ENCODE results near the gene EDARADD.
"Not testable (repeated sequence)": the region's sequence is repeated elsewhere in the genome, so short reads cannot be mapped to it uniquely, and the experiment has no call there.

EDARADD gene

DNA sequence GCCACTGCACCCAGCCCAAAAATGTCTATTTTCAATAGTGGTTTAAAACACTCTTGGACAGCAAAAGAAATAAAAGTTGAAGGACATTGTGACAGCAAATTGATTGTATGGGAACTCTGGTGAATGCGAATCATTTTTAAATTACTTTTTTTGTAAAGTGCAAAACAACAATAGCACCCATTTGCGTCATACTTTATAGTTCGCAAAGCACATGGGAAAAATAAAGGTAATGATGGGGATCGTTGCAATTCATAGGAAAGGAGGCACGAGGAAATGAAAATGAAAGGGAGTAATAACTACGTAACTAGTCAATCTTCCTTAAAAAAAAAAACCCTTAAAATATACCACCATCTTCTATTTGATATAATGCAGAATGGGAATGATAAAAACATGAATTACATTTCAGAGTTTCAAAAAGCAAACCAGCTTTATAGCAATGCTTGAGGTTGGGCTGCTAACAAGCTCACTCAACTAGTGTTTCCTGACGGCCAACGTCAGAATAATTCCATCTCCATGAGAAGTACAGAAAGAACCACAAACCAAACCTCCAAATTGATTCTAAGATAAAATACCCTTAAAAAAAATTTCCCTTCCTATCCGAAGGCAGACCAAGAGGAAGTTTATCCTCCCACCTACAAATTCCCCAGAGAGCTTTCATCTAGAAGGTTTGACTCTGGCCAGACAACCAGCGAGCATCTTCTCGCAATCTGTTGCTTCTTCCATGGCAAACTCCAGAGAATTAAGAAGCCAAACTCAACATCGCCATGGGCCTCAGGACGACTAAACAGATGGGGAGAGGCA, at the start of gene EDARADD:
Gene EDARADD (plus strand): TSS at position 606 of the 801 bp plus-strand sequence. CDS start 159 bp downstream, at position 765.
- DNase-seq: peak; percentile 56

DNA sequence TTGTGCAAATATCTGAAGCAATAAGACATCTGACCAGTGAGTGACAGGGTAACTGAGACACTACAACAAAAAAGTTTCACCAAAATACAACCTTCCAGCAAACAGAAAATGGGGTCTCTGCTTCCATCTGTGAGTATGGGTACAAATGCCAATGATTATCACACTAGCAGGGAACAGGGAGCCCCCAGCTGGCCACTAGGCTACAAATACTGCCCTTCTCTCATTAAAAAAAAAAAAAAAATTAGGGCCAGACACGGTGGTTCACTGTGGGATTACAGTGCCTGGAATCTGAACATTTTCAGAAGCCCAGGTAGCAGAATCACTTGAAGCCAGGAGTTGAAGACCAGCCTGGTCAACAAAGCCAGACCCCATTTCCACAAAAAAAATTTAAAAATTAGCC, 48.4 kb upstream of the EDARADD start:
- no peak for DNase-seq

DNA sequence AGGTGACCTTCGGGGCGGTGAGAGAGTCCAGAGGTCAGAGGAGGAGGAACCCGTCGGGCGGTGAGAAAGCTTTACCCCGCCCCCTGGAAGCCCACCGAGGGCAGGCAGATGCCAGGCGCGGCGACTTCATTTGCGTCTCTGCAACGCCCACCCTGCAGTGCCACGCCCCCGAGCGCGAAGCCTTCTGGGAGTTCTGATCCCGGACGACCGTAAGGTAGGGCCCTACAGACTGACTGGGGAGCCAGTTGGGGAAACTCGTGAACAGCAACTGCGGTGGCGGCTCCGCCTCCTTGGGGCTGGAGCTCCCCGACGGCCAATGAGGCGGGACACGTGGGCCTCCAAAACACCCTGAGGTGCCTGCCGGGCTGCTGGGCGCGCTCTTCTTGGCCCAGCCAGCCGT, 46.0 kb upstream of the EDARADD start:
- no peak for DNase-seq

DNA sequence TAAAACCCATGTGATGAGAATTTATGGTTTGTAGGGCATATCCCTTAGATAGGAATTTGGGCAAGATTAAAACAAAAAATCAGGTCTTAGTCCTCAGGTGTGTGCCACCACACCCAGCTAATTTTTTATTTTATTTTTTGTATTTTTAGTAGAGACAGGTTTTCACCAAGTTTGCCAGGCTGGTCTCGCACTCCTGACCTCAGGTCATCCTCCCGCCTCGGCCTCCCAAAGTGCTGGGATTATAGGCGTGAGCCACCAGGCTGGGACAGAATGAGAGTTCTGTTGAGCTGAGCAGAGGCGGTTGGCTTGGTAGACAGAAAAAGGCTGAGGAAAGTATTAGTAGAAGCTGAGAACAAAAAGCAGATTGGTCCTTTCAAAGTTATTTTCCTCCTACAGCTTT, 43.8 kb upstream of the EDARADD start:
- no peak for DNase-seq

DNA sequence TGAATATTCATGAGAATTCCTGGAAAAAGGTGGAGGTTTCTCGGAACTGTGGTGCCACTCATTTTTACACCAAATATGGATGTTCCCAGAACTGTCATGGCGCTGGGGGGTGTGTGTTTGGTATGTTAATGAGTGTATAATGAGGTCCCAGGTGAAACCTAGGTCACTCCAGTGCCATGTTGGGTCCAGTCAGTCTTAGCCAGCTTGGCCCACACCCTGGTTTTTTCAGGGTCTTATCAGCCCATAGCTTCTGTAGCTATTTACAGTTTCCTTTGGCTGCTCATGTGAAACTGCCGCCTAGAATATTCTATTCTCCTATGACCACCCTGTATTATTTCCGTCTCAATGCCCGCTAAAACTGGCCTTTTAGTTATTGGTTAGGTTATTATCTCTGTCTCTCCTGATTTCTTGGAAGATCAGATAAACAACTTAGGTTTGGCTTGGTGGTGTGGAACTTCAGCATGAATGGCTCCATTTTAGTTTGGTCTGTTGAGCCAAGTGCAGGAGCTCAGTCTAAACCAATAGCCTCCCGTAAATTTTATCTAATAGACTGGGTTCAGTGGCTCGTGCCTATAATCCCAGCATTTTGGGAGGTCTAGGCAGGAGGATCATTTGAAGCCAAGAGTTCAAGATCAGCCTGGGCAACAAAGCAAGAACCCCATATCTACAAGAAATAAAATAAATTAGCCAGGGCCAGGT, 42.1 kb upstream of the EDARADD start:
- no peak for DNase-seq

DNA sequence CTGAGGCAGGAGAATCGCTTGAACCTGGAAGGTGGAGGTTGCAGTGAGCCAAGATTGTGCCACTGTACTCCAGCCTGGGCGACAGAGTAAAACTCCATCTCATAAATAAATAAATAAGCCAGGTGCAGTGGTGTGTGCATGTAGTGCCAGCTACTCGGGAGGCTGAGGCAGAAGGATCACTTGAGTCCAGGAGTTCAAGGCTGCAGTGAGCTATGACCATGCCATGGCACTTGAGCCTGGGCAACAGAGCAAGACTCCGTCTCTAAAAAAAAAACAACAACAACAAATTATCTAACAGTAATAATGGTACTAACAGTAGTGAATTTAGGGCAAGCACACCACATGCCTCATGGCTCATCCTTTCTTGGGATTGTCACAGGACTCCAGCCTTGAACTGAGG, 41.3 kb upstream of the EDARADD start:
- DNase-seq: not testable (repeated sequence)

DNA sequence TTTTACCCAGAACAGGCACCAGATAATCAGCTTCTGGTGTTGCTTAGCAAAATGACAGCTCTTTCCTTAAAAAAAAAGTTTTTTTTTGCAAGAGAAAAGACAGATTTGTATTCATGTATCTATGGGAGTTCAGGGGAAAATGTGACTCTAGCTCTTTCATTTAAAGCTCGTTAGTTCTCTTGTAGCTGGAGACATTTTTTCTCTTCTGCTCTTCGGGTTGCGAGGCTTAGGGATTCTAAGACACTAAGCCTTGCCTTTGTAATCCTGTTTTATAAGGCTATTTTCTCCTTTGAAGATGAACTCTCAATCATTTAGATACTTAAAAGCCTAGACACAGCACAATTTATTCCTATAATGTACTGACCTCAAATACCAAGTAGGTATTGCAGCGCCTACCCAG, 40.3 kb upstream of the EDARADD start:
- no peak for DNase-seq

DNA sequence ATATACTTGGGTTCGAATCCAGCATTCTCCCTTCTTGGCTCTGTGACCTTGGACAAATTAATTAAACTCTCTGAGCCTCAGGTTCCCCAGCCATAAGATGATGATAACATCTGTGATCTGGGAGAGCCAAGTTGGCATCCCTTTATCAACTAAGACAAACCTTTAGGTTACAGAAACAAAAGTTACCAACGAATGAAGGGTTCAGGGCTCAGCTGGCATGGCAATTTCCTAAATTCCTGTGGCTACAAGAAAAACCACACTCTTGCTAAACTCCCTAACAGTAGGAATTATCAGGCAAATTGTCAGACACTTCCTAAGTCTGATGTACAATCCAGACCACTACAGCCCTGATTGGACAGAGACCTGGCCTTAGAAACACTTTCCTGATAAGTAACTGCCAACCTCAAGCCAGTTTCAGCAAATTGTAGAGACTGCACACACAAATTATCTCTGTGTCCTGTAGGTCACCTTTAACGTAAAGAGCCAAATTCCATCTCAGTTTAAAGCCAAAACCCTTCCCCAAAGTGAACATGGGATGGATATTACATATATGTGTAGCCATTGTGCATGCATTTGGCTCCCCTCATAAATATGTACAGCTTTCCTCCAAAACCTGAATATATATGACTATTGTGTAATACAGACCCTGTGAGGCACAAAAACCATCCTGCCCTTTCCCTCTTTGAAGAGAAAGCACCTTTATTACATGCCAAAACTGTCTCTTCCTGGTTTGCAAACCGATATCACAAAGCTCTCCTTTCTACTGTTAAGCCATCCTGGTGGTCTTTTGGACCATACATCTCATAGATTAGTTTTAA, 39.5 kb upstream of the EDARADD start:
- no peak for DNase-seq

DNA sequence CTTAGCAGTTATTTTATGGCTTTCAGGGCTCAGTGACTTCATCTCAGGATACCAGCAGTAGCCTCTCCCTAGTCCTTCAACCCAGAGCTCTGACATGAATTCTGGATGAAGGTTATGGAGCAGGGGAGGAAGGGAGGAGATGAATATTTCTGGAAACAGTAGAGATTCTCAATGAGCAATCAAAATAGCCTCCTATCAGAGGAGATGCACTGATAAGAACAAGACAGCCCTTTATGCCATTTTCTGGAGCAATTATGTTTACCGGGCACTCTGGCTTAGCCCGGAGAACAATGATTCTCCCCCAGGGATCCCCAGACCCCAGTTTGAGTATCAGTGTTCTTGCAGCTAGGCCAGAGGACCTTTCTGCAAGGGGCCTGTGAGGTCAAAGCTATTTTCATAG, 37.9 kb upstream of the EDARADD start:
- no peak for DNase-seq

DNA sequence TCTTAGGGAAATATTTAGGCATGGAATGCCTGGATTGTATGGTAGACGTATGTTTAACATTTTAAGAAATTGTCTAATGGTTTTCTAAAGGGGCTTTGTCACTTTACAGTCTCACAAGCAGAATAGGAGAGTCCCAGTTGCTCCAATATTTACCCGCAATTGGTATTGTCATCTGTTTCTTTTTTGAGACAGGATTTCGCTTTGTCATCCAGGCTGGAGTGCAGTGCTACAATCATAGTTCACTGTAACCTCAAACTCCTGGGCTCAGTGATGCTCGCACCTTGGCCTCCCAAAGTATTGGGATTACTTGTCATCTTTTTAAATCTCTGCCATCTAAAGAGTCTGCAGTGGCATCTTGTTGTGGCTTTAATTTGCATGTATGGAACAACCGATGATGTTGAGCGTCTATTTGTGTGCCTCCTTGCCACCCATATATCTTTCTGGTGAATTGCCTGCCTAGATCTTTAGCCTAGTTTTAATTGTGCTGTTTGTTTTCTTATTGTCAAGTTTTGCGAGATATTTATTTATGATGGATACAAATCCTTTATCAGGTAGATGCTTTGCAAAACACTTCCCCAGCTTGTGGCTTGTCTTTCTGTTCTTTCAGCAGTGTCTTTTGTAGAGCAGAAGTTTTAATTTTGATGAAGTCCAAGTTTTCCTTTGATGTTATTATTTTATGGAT, 32.0 kb upstream of the EDARADD start:
- no peak for DNase-seq

DNA sequence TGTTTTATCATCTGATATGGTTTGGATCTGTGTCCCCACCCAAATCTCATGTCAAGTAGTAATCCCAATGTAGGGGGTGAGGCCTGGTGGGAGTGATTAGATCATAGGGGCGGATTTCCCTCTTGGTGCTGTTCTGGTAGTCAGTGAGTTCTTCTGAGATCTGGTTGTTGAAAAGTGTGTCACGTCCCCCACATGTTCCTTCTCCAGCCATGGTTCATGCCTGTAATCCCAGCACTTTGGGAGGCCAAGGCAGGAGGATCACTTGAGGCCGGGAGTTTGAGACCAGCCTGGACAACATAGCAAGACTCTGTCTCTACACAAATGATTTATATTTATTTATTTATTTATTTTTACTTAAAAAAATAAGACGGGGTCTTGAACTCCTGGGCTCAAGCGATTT, 30.8 kb upstream of the EDARADD start:
- DNase-seq: no peak

DNA sequence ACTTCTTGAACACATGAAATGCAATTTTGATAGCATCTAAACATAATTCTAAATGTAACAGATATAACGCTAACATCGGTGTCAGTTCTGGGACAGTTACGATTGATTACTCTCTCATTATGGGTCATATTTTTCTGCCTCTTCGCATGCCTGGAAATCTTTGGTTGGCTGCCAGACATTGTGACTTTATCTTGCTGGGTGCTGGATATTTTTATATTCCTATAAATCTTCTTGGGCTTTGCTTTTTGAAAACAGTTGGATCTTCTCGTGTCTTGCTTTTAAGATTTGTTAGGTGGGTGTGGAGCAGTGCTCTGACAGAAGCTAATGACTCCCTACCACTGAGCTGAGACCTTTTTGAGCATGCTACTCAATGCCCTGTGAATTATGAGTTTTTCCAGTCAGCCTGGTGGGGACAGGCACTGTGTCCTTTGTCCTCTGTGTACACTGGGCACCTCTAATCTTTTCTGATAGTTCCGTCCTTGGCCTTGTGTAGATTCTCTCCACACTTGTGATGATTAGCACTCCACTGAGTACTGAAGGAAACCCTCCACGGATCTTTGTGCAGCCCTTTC, 28.0 kb upstream of the EDARADD start:
- no peak for DNase-seq

DNA sequence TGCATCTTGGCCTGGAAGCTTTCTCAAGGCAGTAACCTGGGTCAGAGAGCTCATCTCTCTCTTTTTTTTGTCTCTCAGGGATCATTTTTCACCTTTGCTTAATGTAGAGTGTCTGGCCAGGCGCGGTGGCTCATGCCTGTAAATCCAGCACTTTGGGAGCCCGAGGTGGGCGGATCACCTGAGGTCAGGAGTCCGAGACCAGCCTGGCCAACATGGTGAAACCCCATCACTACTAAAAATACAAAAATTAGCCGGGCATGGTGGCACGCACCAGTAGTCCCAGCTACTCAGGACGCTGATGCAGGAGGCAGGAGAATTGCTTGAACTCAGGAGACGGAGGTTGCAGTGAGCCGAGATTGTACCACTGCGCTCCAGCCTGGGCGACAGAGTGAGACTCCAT, 27.4 kb upstream of the EDARADD start:
- DNase-seq: not testable (repeated sequence)

DNA sequence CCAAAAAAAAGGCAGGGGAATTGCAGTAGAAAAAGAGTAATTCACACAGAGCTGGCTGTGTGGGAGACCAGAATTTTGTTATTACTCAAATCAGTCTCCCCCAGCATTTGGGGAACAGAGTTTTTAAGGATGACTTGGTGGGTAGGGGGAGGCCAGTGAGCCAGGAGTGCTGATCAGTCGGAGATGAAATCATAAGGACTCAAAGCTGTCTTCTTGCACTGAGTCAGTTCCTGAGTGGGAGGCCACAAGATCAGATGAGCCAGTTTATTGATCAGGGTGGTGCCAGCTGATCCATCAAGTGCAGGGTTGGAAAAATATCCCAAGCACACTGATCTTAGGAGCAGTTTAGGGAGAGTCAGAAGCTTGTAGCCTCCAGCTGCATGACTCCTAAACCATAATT, 23.7 kb upstream of the EDARADD start:
- DNase-seq: no peak

DNA sequence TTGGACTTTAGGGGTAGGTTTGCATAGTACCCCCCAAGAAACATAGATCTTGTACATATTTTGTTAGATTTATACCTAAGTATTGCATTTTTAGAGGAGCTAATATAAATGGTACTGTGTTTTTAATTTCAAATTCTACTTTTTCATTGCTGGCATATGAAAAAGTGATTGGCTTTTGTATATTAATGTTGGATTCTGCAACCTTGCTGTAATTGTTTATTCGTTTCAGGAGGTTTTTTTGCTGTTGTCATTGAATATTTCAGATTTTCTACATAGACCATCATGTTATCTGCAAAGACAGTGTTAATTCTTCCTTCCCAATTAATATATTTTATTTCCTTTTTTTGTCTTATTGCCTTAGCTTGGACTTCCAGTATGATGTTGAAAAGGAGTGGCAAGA, 23.0 kb upstream of the EDARADD start:
- DNase-seq: no peak

DNA sequence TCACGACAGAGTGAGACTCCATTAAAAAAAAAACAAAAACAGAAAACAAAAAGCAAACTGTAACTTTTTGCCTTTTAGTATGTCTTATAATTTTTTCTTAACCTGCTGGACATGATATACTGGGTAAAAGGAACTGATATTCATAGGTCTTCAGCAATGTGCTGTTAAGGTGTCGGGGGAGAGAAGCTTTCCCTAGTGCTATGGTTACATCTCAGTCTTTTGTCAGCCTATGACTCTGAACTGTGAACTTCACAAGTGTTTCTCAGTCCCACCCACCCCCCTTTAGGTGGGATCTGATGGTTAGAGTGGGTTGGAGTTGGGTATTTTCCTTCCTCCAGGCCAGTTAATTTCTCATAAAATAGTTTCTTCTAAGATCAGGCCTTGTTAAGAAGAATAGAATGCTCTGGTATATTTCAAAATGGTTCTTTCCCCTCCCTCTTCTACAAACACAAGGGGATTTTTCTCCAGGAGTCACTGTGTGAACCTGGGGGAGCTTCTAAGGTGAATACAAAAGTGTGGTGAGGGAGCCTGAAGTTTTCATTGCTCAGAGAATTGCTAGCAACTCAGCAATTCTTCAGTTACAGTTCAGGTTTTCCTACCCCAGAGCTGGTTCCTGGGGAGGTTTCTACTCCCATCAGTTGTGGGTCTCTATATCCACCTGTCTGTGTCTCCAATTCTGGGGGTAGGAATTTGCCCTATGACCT, 16.1 kb upstream of the EDARADD start:
- no peak for DNase-seq

DNA sequence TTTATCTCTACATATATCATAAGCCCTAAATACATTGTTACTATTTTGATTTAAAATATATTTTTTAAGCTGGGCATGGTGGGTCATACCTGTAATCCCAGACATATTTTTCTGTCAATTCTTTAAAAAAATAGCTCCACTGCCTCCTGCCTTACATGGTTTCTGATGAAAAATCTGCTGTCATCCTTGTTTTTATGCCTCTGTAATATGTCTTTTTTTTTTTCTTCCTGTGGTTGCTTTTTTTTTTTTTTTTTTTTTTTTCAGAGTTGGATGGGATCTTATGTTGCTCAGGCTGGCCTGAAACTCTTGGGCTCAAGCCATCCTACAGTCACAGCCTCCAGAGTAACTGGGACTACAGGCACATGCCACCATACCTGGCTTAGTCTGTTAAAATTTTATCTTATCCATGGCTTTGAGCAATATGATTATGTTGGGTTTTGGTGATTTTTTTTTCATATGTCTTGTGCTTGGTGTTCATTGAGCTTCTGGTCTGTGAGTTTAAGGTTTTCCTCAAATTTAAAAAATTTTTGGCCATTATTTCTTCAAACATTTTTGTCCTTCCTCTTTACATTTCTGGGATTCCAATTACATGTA, 12.4 kb upstream of the EDARADD start:
- DNase-seq: no peak

DNA sequence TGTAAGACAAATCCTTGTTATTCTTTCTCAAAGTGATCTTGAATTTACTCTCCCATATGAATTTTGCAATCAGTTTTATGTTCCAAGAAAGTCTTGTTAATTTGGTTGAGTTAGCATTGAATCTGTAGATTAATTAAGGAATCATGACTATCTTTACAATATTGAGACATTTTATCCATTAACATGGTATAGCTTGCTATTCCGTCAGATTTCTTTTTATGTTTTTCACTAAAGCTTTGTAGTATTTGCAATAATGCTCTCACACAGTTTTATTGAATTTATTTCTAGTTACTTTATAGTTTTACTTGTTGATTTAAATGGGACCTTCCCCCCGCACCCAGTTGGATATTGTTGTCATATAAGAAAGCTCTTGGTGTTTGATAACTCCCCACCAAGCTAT, 5.8 kb upstream of the EDARADD start:
- no peak for DNase-seq

DNA sequence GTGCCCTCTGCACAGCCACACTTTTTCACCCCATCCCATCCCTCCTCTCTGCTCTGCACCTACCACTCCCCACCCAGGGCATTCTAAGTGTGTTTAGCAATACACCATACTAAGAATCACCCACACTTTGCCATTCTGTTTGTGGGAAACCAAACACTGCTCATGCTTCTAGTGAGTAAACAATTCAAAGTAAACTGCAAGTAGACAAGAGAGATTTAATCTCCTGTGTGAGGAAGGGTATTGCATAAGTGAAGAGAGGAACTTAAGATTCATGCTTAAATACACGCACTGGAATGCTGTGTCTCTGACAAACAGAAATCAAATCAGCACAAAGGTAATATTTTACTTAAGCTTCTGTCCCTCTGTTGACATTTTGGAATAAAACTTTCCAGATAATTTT, 4.8 kb upstream of the EDARADD start:
- DNase-seq: no peak

DNA sequence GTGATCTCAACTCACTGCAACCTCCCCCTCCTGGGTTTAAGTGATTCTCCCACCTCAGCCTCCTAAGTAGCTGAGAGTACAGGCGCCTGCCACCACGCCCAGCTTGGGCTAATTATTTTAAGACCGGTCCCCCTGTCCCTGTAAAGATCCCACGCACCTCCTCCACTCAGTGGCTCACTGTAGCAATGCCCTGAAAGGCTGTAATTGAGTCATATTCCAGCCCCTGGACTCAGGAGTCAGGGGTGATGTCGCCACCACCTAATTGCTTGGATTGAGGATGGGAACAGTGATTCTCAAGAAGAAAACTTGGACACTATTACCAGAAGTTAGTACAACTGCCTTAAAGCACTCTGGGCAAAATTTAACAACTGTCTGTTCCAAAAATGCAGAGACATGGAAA, 3.1 kb upstream of the EDARADD start:
- no peak for DNase-seq

DNA sequence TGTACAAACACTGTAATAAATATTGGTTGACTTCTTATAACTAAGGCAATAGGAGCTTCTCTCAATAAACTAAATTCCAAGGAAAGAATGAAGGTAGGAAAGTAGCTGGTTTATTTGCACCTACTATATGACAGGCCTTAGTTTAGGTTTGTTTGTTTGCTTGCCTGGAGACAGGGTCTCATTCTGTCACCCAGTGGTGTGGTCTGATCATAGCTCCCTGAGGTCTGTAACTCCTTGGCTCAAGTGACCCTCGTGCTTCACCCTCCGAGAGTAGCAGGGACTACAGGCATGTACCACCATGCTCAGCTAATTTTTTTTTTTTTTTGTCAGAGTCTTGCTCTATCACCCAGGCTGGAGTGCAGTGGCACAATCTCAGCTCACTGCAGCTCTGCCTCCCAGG, 1.9 kb upstream of the EDARADD start:
- DNase-seq: no peak

DNA sequence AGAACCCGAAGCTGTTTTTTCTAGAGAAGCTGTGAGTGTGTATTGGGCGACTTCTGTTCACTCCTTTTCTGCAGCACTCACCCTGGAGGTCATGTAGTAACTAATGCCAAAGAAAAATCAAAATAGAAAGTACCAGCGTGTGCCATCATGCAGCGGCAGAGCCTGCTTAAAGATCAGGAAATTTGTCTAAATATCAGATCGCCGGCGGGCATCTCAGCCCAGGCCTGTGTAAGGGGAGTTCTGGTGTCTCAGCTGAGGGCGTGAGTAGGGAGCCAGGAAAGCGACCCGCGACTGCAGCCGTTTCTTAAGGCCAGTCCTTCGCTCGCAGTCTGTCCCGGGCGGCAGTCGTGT, 768 bp downstream of the EDARADD start:
- peak; percentile 22 for DNase-seq

Measured in amniotic stem cell (primary cell).